Neuronal stem cell (in vitro differentiated cells): ENCODE measurements around the gene PAPPA.

Source experiments
- DNase-seq: peaks from one replicate; pipeline ENCODE4 v3.0.0-alpha.2; 2013; ENCODE audit warnings: low spot score
- H2AFZ ChIP-seq: one replicate; pipeline ENCODE4 v1.6.1; 2013; ENCODE audit warnings: mild to moderate bottlenecking, low read length, inconsistent platforms
- H2AK5ac ChIP-seq: 2 replicates; pipeline ENCODE4 v1.6.1; 2013; ENCODE audit warnings: low read depth, mild to moderate bottlenecking, inconsistent platforms, low read length, moderate library complexity, mixed read lengths
- H2BK120ac ChIP-seq: 2 replicates; pipeline ENCODE4 v1.6.1; 2013; ENCODE audit warnings: low read depth, mild to moderate bottlenecking, inconsistent platforms, low read length, moderate library complexity, mixed read lengths
- H2BK12ac ChIP-seq: one replicate; pipeline ENCODE4 v1.6.1; 2013; ENCODE audit warnings: low read length, inconsistent platforms
- H2BK15ac ChIP-seq: 2 replicates; pipeline ENCODE4 v1.6.1; 2013; ENCODE audit warnings: mild to moderate bottlenecking, low read length, inconsistent platforms, mixed read lengths
- H2BK5ac ChIP-seq: one replicate; pipeline ENCODE4 v1.6.1; 2013; ENCODE audit warnings: inconsistent platforms, mild to moderate bottlenecking, low read length, moderate library complexity
- H3K14ac ChIP-seq: one replicate; pipeline ENCODE4 v1.6.1; 2013; ENCODE audit warnings: low read length, inconsistent platforms
- H3K18ac ChIP-seq: 2 replicates; pipeline ENCODE4 v1.6.1; 2013; ENCODE audit warnings: low read length, inconsistent platforms
- H3K23ac ChIP-seq: 2 replicates; pipeline ENCODE4 v1.6.1; 2013; ENCODE audit warnings: low read depth, mild to moderate bottlenecking, mixed read lengths, low read length, inconsistent platforms; ENCODE audit not compliant: poor library complexity
- H3K27ac ChIP-seq: replicated peaks from 3 replicates; pipeline ENCODE4 v1.5.1; 2013; ENCODE audit warnings: low read length, inconsistent platforms
- H3K27me3 ChIP-seq, 3 experiments: 2 replicates each; pipeline ENCODE4 v1.6.1; 2013; ENCODE audit warnings: low read length in 3 of 3, mild to moderate bottlenecking in 2 of 3, inconsistent platforms in 1 of 3, low read depth in 1 of 3, mixed read lengths in 1 of 3, moderate library complexity in 1 of 3; ENCODE audit not compliant: control insufficient read depth in 3 of 3, insufficient read depth in 3 of 3
- H3K36me3 ChIP-seq, 2 donors: replicated peaks in 1 of 2; 2 replicates each; pipeline ENCODE4 v1.6.1; 2013; ENCODE audit warnings: low read length in 2 of 2; ENCODE audit not compliant: control insufficient read depth in 2 of 2, insufficient read depth in 2 of 2
- H3K4ac ChIP-seq: 2 replicates; pipeline ENCODE4 v1.6.1; 2013; ENCODE audit warnings: inconsistent platforms, mild to moderate bottlenecking, low read length, moderate library complexity
- H3K4me1 ChIP-seq, 2 donors: 1 replicate in 1 of 2; 2 replicates in 1 of 2; pipeline ENCODE4 v1.6.1; 2013; ENCODE audit warnings: low read length in 2 of 2, low read depth in 1 of 2; ENCODE audit not compliant: control insufficient read depth in 2 of 2, insufficient read depth in 1 of 2
- H3K4me2 ChIP-seq: one replicate; pipeline ENCODE4 v1.6.1; 2013; ENCODE audit warnings: mild to moderate bottlenecking, low read length, inconsistent platforms; ENCODE audit not compliant: insufficient read depth, poor library complexity, severe bottlenecking
- H3K4me3 ChIP-seq, 2 donors: 2 replicates each; pipeline ENCODE4 v1.5.1; 2013; ENCODE audit warnings: low read length in 2 of 2, mild to moderate bottlenecking in 2 of 2, inconsistent platforms in 1 of 2, moderate library complexity in 1 of 2
- H3K79me1 ChIP-seq: one replicate; pipeline ENCODE4 v1.6.1; 2013; ENCODE audit warnings: low read depth, mild to moderate bottlenecking, inconsistent platforms, low read length, moderate library complexity
- H3K9ac ChIP-seq: one replicate; pipeline ENCODE4 v1.6.1; 2013; ENCODE audit warnings: mild to moderate bottlenecking, low read depth, low read length, inconsistent platforms; ENCODE audit not compliant: poor library complexity
- H3K9me3 ChIP-seq, 2 donors: replicated peaks in 1 of 2; 2 replicates each; pipeline versions ENCODE3 to v1.6.1; 2013; ENCODE audit warnings: low read length in 2 of 2, mild to moderate bottlenecking in 2 of 2, inconsistent platforms in 1 of 2, low read depth in 1 of 2, mixed read lengths in 1 of 2, moderate library complexity in 1 of 2; ENCODE audit not compliant: control insufficient read depth in 2 of 2, insufficient read depth in 1 of 2
- H4K8ac ChIP-seq: one replicate; pipeline ENCODE4 v1.6.1; 2013; ENCODE audit warnings: low read depth, mild to moderate bottlenecking, inconsistent platforms, low read length, moderate library complexity
- H4K91ac ChIP-seq: one replicate; pipeline ENCODE4 v1.6.1; 2013; ENCODE audit warnings: low read length, low read depth, mild to moderate bottlenecking, inconsistent platforms; ENCODE audit not compliant: poor library complexity
- WGBS, 2 donors: extraction: QIAGEN DNeasy Blood & Tissue Kit; methylation state at CpG; one replicate each; pipeline ENCODE4 v1.1.7; 2013; ENCODE audit warnings: missing lambda C conversion rate in 2 of 2, mixed read lengths in 1 of 2; ENCODE audit not compliant: insufficient read length in 2 of 2, insufficient replicate concordance in 1 of 2; ENCODE audit errors: extremely low coverage in 2 of 2; 5-methylcytosine and 5-hydroxymethylcytosine counted together

Gene PAPPA

GRCh38 chr9:116430849-116431248 is 277.3 kb downstream of the PAPPA start:
- Histone ChIP-seq H2BK5ac (no peak overlapping the region), H3K4me2 (no peak overlapping the region), H3K27me3 (no peaks in the 10 kb centered on the region), H3K23ac (no peak overlapping the region), H3K9me3 (no peaks in the 10 kb centered on the region), H2BK15ac (no peak overlapping the region), H3K4me1 (no peaks in the 10 kb centered on the region), H3K36me3 (peaks cover 0 to 2% of the 10 kb centered on the region in 2 donors), H3K79me1 (no peaks in the 10 kb centered on the region), H3K14ac (no peak overlapping the region), H3K27ac (no peak overlapping the region), H2BK12ac (no peak overlapping the region), H3K4ac (no peak overlapping the region), H3K9ac (no peak overlapping the region), H2BK120ac (no peak overlapping the region), H4K8ac (no peak overlapping the region), H3K4me3 (no peak overlapping the region), H2AK5ac (no peak overlapping the region), H4K91ac (no peak overlapping the region), H3K18ac (no peak overlapping the region), H2AFZ (no peak overlapping the region)
- DNase-seq = no peak
- no CpG with 5 or more reads among the region's 3 CpGs for WGBS, 2 donors

GRCh38 chr9:116432051-116432450 is 278.5 kb downstream of the PAPPA start:
- H3K9me3 ChIP-seq = no peaks in the 10 kb centered on the region
- no peak overlapping the region for H2AFZ ChIP-seq
- no peaks in the 10 kb centered on the region for H3K79me1 ChIP-seq
- H3K4me1 ChIP-seq = no peaks in the 10 kb centered on the region
- H3K27me3 ChIP-seq = no peaks in the 10 kb centered on the region
- H4K91ac ChIP-seq = no peak overlapping the region
- no peak overlapping the region for H3K14ac ChIP-seq
- no peak overlapping the region for H3K9ac ChIP-seq
- H3K4ac ChIP-seq = no peak overlapping the region
- H4K8ac ChIP-seq = no peak overlapping the region
- no peak overlapping the region for H3K4me2 ChIP-seq
- H2AK5ac ChIP-seq = no peak overlapping the region
- no peak overlapping the region for H3K23ac ChIP-seq
- no peak overlapping the region for H3K27ac ChIP-seq
- no peak overlapping the region for H3K4me3 ChIP-seq
- no CpG with 5 or more reads among the region's 1 CpG for WGBS, 2 donors
- no peak overlapping the region for H2BK5ac ChIP-seq
- H3K18ac ChIP-seq = no peak overlapping the region
- no peak overlapping the region for H2BK15ac ChIP-seq
- no peak for DNase-seq
- no peak overlapping the region for H2BK120ac ChIP-seq
- H2BK12ac ChIP-seq = no peak overlapping the region
- peaks cover 0 to 2% of the 10 kb centered on the region in 2 donors for H3K36me3 ChIP-seq

DNA sequence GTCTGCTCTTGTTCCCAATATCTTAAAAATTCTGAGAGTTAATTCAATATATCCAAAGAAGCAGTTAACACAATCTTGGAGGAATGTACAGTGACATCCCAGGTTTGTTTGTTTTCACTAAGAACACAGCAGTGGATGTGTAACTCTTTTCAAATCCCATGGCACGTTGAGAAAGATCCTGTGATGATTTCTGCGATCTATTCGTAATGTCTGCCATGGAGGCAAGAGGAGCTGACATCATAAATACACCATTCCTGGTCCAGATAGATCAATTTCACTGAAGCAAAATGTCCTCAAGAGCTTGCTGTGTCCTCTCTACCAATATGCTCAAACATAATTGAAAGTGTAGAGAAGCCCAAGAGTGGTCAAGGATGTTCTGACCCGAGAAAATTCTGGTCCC is 280.7 kb downstream of the PAPPA start:
- Histone ChIP-seq H3K4me2 (no peak overlapping the region), H2BK5ac (no peak overlapping the region), H2BK12ac (no peak overlapping the region), H4K91ac (no peak overlapping the region), H3K14ac (no peak overlapping the region), H3K18ac (no peak overlapping the region), H3K36me3 (no peaks in the 10 kb centered on the region), H2BK120ac (no peak overlapping the region), H2BK15ac (no peak overlapping the region), H2AK5ac (no peak overlapping the region), H3K4me3 (no peak overlapping the region), H3K79me1 (no peaks in the 10 kb centered on the region), H3K27ac (no peak overlapping the region), H2AFZ (no peak overlapping the region), H3K4ac (no peak overlapping the region), H3K9ac (no peak overlapping the region), H3K4me1 (no peaks in the 10 kb centered on the region), H3K27me3 (no peaks in the 10 kb centered on the region), H3K9me3 (no peaks in the 10 kb centered on the region), H3K23ac (no peak overlapping the region), H4K8ac (no peak overlapping the region)
- DNase-seq = no peak
- no CpG with 5 or more reads among the region's 4 CpGs for WGBS, 2 donors

GRCh38 chr9:116435706-116436105 is 282.1 kb downstream of the PAPPA start:
- Histone ChIP-seq H3K36me3 (peaks cover 0 to 5% of the 10 kb centered on the region in 2 donors), H3K4me3 (no peak overlapping the region), H2AK5ac (no peak overlapping the region), H2AFZ (no peak overlapping the region), H2BK12ac (no peak overlapping the region), H3K18ac (no peak overlapping the region), H3K4me2 (no peak overlapping the region), H4K8ac (no peak overlapping the region), H3K27ac (no peak overlapping the region), H3K4ac (no peak overlapping the region), H3K4me1 (no peaks in the 10 kb centered on the region), H3K79me1 (no peaks in the 10 kb centered on the region), H3K14ac (no peak overlapping the region), H2BK120ac (no peak overlapping the region), H3K27me3 (no peaks in the 10 kb centered on the region), H2BK15ac (no peak overlapping the region), H3K9ac (no peak overlapping the region), H4K91ac (no peak overlapping the region), H3K23ac (no peak overlapping the region), H3K9me3 (no peaks in the 10 kb centered on the region), H2BK5ac (no peak overlapping the region)
- no peak for DNase-seq
- no CpG with 5 or more reads among the region's 4 CpGs for WGBS, 2 donors
